Mesenchymal stem cell (in vitro differentiated cells and primary cell): ENCODE results near the gene KCNQ5.

Experiments used
- DNase-seq: peaks from one replicate; pipeline ENCODE4 v3.0.0-alpha.2; 2013
- H2AFZ ChIP-seq: one replicate; pipeline ENCODE4 v1.6.1; 2013; ENCODE audit warnings: low read depth, mild to moderate bottlenecking, control low read depth, inconsistent platforms, low read length, moderate library complexity
- H2AK5ac ChIP-seq: 2 replicates; pipeline ENCODE4 v1.6.1; 2013; ENCODE audit warnings: low read length, moderate library complexity, mild to moderate bottlenecking, inconsistent platforms; ENCODE audit not compliant: severe bottlenecking
- H2BK120ac ChIP-seq: one replicate; pipeline ENCODE4 v1.6.1; 2013; ENCODE audit warnings: low read depth, mild to moderate bottlenecking, inconsistent platforms, low read length, moderate library complexity
- H2BK12ac ChIP-seq, 2 experiments: one replicate each; pipeline ENCODE4 v1.6.1; 2013; ENCODE audit warnings: inconsistent platforms in 2 of 2, low read length in 2 of 2, mild to moderate bottlenecking in 2 of 2, moderate library complexity in 2 of 2, control low read depth in 1 of 2
- H2BK15ac ChIP-seq: one replicate; pipeline ENCODE4 v1.6.1; 2013; ENCODE audit warnings: mild to moderate bottlenecking, low read depth, inconsistent platforms; ENCODE audit not compliant: poor library complexity, severe bottlenecking
- H2BK5ac ChIP-seq: 2 replicates; pipeline ENCODE4 v1.6.1; 2013; ENCODE audit warnings: low read depth, mild to moderate bottlenecking, low read length, control low read depth, inconsistent platforms; ENCODE audit not compliant: poor library complexity, severe bottlenecking
- H3K14ac ChIP-seq, 2 experiments: one replicate each; pipeline ENCODE4 v1.6.1; 2013; ENCODE audit warnings: inconsistent platforms in 2 of 2, low read length in 2 of 2, control low read depth in 1 of 2, mild to moderate bottlenecking in 1 of 2, moderate library complexity in 1 of 2
- H3K18ac ChIP-seq, 2 experiments: one replicate each; pipeline ENCODE4 v1.6.1; 2013; ENCODE audit warnings: inconsistent platforms in 2 of 2, low read length in 2 of 2, control low read depth in 1 of 2, low read depth in 1 of 2, mild to moderate bottlenecking in 1 of 2
- H3K23ac ChIP-seq, 2 experiments: one replicate each; pipeline ENCODE4 v1.6.1; 2013; ENCODE audit warnings: inconsistent platforms in 2 of 2, low read length in 2 of 2, mild to moderate bottlenecking in 2 of 2, moderate library complexity in 2 of 2, control low read depth in 1 of 2
- H3K27ac ChIP-seq: 2 replicates; pipeline ENCODE4 v1.5.1; 2013; ENCODE audit warnings: mild to moderate bottlenecking, moderate library complexity, low read length, control low read depth, inconsistent platforms; ENCODE audit not compliant: poor library complexity, severe bottlenecking
- H3K27me3 ChIP-seq, 2 experiments: 2 replicates each; pipeline versions ENCODE4 v1.6.1 to v1.7.0; 2013; ENCODE audit warnings: low read length in 2 of 2, mild to moderate bottlenecking in 2 of 2, moderate library complexity in 2 of 2, control low read depth in 1 of 2, inconsistent platforms in 1 of 2; ENCODE audit not compliant: control insufficient read depth in 1 of 2, insufficient read depth in 1 of 2
- H3K36me3 ChIP-seq, 2 experiments: 2 replicates each; pipeline versions ENCODE4 v1.6.1 to v1.7.0; 2013; ENCODE audit warnings: low read length in 2 of 2, control low read depth in 1 of 2, inconsistent platforms in 1 of 2, low read depth in 1 of 2, mild to moderate bottlenecking in 1 of 2; ENCODE audit not compliant: insufficient read depth in 2 of 2, control insufficient read depth in 1 of 2
- H3K4ac ChIP-seq, 2 experiments: one replicate each; pipeline ENCODE4 v1.6.1; 2013; ENCODE audit warnings: inconsistent platforms in 2 of 2, low read length in 2 of 2, mild to moderate bottlenecking in 2 of 2, moderate library complexity in 2 of 2, control low read depth in 1 of 2, low read depth in 1 of 2
- H3K4me1 ChIP-seq: 2 replicates; pipeline ENCODE4 v1.6.1; 2013; ENCODE audit warnings: low read depth, low read length, control low read depth; ENCODE audit not compliant: control insufficient read depth, insufficient read depth
- H3K4me2 ChIP-seq: 2 replicates; pipeline ENCODE4 v1.6.1; 2013; ENCODE audit warnings: low read length, mild to moderate bottlenecking, inconsistent platforms; ENCODE audit not compliant: poor library complexity, severe bottlenecking
- H3K4me3 ChIP-seq, 2 experiments: 2 replicates each; pipeline versions ENCODE4 v1.5.1 to v1.7.0; 2013; ENCODE audit warnings: low read length in 2 of 2, mild to moderate bottlenecking in 2 of 2, control low read depth in 1 of 2, low read depth in 1 of 2; ENCODE audit not compliant: insufficient read depth in 1 of 2
- H3K79me1 ChIP-seq: replicated peaks from 2 replicates; pipeline ENCODE4 v1.6.1; 2013; ENCODE audit warnings: mild to moderate bottlenecking, control low read depth, low read length, inconsistent platforms; ENCODE audit not compliant: poor library complexity, severe bottlenecking
- H3K9ac ChIP-seq: 2 replicates; pipeline ENCODE4 v1.7.0; 2013; ENCODE audit warnings: mild to moderate bottlenecking, low read length, moderate library complexity
- H3K9me3 ChIP-seq: 2 replicates; pipeline ENCODE4 v1.7.0; 2013; ENCODE audit warnings: mild to moderate bottlenecking, low read length; ENCODE audit not compliant: control insufficient read depth
- H4K8ac ChIP-seq: one replicate; pipeline ENCODE4 v1.6.1; 2013; ENCODE audit warnings: inconsistent platforms, mild to moderate bottlenecking, low read length, moderate library complexity
- H4K91ac ChIP-seq: one replicate; pipeline ENCODE4 v1.6.1; 2013; ENCODE audit warnings: mild to moderate bottlenecking, low read length, inconsistent platforms
- WGBS: methylation state at CpG from one replicate; pipeline ENCODE4 v1.1.7; 2013; ENCODE audit warnings: mixed read lengths; 5-methylcytosine and 5-hydroxymethylcytosine counted together

The KCNQ5 gene

DNA sequence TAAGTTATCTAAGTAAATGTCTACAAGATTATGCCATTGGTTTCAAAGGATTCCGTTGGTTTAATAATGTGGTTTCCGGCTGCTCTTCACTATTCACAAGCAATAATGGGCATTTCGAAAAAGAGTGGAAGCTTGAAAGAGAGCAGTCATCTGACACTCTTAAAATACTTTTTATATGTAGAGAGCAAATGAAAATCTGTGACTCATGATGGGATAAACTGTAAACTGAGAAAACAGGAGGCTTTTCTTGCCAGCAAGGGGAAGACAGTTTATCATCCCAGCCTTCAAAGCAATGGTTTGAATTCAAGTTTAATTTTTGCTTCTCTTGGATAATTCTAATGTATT lies 457.7 kb downstream of the KCNQ5 start:
- no peak overlapping the region for H2BK15ac ChIP-seq
- no peaks in the 10 kb centered on the region for H3K9me3 ChIP-seq
- no peaks in the 10 kb centered on the region for H3K36me3 ChIP-seq
- H3K79me1 ChIP-seq = no peaks in the 10 kb centered on the region
- H2BK12ac ChIP-seq = no peak overlapping the region
- no peak overlapping the region for H3K14ac ChIP-seq
- H2BK120ac ChIP-seq = no peak overlapping the region
- no peaks in the 10 kb centered on the region for H3K4me1 ChIP-seq
- H4K91ac ChIP-seq = no peak overlapping the region
- no peak overlapping the region for H4K8ac ChIP-seq
- WGBS = 56% methylated on average over 3 of the region's 3 CpGs
- no peak overlapping the region for H2AFZ ChIP-seq
- H3K27me3 ChIP-seq = no peaks in the 10 kb centered on the region
- no peak overlapping the region for H2AK5ac ChIP-seq
- H3K4me2 ChIP-seq = no peak overlapping the region
- no peak overlapping the region for H2BK5ac ChIP-seq
- DNase-seq = peak; percentile 55
- H3K23ac ChIP-seq = no peak overlapping the region
- no peak overlapping the region for H3K18ac ChIP-seq
- no peak overlapping the region for H3K27ac ChIP-seq
- H3K4ac ChIP-seq = no peak overlapping the region
- no peak overlapping the region for H3K9ac ChIP-seq
- H3K4me3 ChIP-seq = no peak overlapping the region

DNA sequence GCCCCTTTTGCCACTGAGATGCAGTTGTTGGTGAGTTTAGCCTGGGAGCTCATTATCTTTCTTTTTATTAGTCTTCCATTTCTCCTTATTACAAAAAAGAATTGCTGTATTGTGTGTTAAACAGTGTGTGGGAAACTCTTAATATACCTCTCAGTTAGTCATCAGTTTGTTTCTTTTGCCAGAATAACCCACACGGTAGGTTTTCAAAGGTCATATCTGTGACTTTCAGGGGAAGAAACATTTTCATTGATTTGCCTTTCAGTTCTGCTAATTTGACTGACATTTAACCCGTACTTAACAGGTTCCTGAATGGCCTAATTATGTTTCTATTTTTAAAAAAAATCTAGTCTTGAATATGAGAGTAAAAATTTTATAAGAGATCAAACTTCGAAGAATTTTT lies 458.1 kb downstream of the KCNQ5 start:
- DNase-seq = no peak
- Histone ChIP-seq H3K9ac (no peak overlapping the region), H3K79me1 (no peaks in the 10 kb centered on the region), H3K14ac (no peak overlapping the region), H2BK120ac (no peak overlapping the region), H3K9me3 (no peaks in the 10 kb centered on the region), H3K36me3 (no peaks in the 10 kb centered on the region), H3K18ac (no peak overlapping the region), H2BK5ac (no peak overlapping the region), H2BK15ac (no peak overlapping the region), H2AFZ (no peak overlapping the region), H2AK5ac (no peak overlapping the region), H3K27ac (no peak overlapping the region), H3K27me3 (no peaks in the 10 kb centered on the region), H4K91ac (no peak overlapping the region), H3K23ac (no peak overlapping the region), H3K4me1 (no peaks in the 10 kb centered on the region), H4K8ac (no peak overlapping the region), H3K4ac (no peak overlapping the region), H2BK12ac (no peak overlapping the region), H3K4me2 (no peak overlapping the region), H3K4me3 (no peak overlapping the region)
- WGBS = 50% methylated on average over 1 of the region's 3 CpGs

DNA sequence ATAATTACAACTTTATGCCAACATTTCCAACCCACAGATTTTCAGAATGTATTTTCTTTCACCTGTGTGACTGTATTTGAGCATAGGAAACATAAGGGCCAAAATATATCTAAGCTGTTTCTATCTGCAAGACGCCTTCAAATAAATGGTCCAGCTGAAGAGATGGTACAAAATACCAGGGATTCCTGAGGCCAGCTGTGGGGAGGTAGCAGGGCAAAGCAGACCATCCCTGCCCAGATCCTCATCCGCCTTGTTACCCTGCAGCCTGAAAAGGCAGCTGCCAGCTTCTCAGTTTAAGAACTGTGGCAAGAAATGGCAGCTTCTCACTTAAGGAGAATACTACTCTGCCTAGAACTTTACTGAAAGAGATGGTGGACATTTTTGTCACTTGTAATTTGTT lies 460.1 kb downstream of the KCNQ5 start:
- Histone ChIP-seq H4K8ac (no peak overlapping the region), H2AFZ (no peak overlapping the region), H4K91ac (no peak overlapping the region), H3K4ac (no peak overlapping the region), H3K23ac (no peak overlapping the region), H3K14ac (no peak overlapping the region), H3K4me3 (no peak overlapping the region), H3K4me2 (no peak overlapping the region), H3K9me3 (no peaks in the 10 kb centered on the region), H3K9ac (no peak overlapping the region), H2AK5ac (no peak overlapping the region), H2BK5ac (no peak overlapping the region), H2BK120ac (no peak overlapping the region), H3K18ac (no peak overlapping the region), H3K27me3 (no peaks in the 10 kb centered on the region), H3K79me1 (no peaks in the 10 kb centered on the region), H3K27ac (no peak overlapping the region), H2BK12ac (no peak overlapping the region), H3K4me1 (no peaks in the 10 kb centered on the region), H3K36me3 (no peaks in the 10 kb centered on the region), H2BK15ac (no peak overlapping the region)
- WGBS = 98% methylated on average over 2 of the region's 2 CpGs
- DNase-seq = no peak

DNA sequence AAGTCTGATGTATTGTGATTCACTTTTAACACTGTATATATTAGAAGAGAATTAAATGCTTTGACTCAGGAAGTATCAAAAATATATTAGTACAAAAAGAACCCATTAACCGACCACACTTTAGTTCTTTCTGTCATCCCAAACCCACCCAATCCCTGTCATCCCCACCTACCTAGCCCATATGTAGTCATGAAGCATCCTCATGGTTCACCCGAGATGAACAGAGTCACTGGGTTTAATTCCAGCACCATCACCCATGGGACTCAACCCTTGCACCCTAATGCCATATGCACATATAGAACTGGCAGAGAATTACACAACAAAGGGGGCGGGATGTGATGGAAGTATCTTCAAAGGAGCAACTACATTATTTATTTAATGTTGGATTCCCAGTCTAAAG lies 462.0 kb downstream of the KCNQ5 start:
- H2BK120ac ChIP-seq = no peak overlapping the region
- no peak for DNase-seq
- H2BK12ac ChIP-seq = no peak overlapping the region
- no peaks in the 10 kb centered on the region for H3K27me3 ChIP-seq
- no peak overlapping the region for H3K4me3 ChIP-seq
- no peak overlapping the region for H3K9ac ChIP-seq
- no peak overlapping the region for H3K4ac ChIP-seq
- no peak overlapping the region for H3K27ac ChIP-seq
- H3K9me3 ChIP-seq = no peaks in the 10 kb centered on the region
- H3K18ac ChIP-seq = no peak overlapping the region
- no peaks in the 10 kb centered on the region for H3K4me1 ChIP-seq
- H3K4me2 ChIP-seq = no peak overlapping the region
- no peaks in the 10 kb centered on the region for H3K36me3 ChIP-seq
- no peak overlapping the region for H4K91ac ChIP-seq
- no peak overlapping the region for H3K23ac ChIP-seq
- H3K14ac ChIP-seq = no peak overlapping the region
- H2BK5ac ChIP-seq = no peak overlapping the region
- no peak overlapping the region for H2AK5ac ChIP-seq
- no peaks in the 10 kb centered on the region for H3K79me1 ChIP-seq
- WGBS = 71% methylated on average over 3 of the region's 3 CpGs
- H4K8ac ChIP-seq = no peak overlapping the region
- no peak overlapping the region for H2BK15ac ChIP-seq
- H2AFZ ChIP-seq = no peak overlapping the region
